Progenitor cell of endocrine pancreas (in vitro differentiated cells): ENCODE measurements around the gene PHKA2. TPM values are rescaled to one million over a fixed set of nuclear protein-coding genes. Genes with fewer than 3 reads are reported as not detected.
"Not testable (repeated sequence)": the region's sequence is repeated elsewhere in the genome, so short reads cannot be mapped to it uniquely, and the experiment has no call there.

Experiments
- DNase-seq: peaks from one replicate; pipeline ENCODE4 v3.0.0; 2021; ENCODE audit warnings: low spot score; ENCODE audit not compliant: unreplicated experiment
- H3K27ac Mint-ChIP-seq: 2 replicates; pipeline ENCODE4 v1.8.0; 2021; ENCODE audit warnings: mild to moderate bottlenecking, moderate library complexity, mixed read lengths
- H3K27me3 Mint-ChIP-seq: 2 replicates; pipeline ENCODE4 v1.8.0; 2021; ENCODE audit warnings: mixed read lengths
- H3K36me3 Mint-ChIP-seq: 2 replicates; pipeline ENCODE4 v1.8.0; 2022; ENCODE audit warnings: mixed read lengths; ENCODE audit not compliant: insufficient read depth
- H3K4me1 Mint-ChIP-seq: 2 replicates; pipeline ENCODE4 v1.8.0; 2021; ENCODE audit warnings: low read depth, mixed read lengths
- H3K4me3 Mint-ChIP-seq: 2 replicates; pipeline ENCODE4 v1.8.0; 2021; ENCODE audit warnings: low read depth, mild to moderate bottlenecking, moderate library complexity, mixed read lengths
- H3K9me3 Mint-ChIP-seq: 2 replicates; pipeline ENCODE4 v1.8.0; 2021; ENCODE audit warnings: low read depth, mixed read lengths
- CTCF ChIP-seq: fragments of 200-600 bp; sonication (generic); IDR thresholded peaks from one replicate; pipeline ENCODE4 v1.5.0; 2021; ENCODE audit warnings: antibody characterized with exemption, mild to moderate bottlenecking; ENCODE audit not compliant: unreplicated experiment
- total RNA-seq: library from RNA; stranded (reverse); gene quantifications from 2 replicates; pipeline ENCODE4 v1.2.1, GENCODE V29; 2021

PHKA2 gene
- total RNA-seq, 1 donor from 2014 or later: 71.6 TPM

- peak; percentile 65 for TF ChIP-seq CTCF
- Mint-ChIP-seq H3K4me3 (no peak overlapping the region), H3K27ac (no peak overlapping the region), H3K9me3 (peaks cover 8% of the 10 kb centered on the region), H3K36me3 (no peaks in the 10 kb centered on the region), H3K27me3 (no peaks in the 10 kb centered on the region), H3K4me1 (no peaks in the 10 kb centered on the region)
- DNase-seq: no peak
These were observed 33.4 kb upstream of the PHKA2 start for GRCh38 chrX:19017271-19017670.

GRCh38 chrX:19016614-19017013 lies 32.7 kb upstream of the PHKA2 start:
- not testable (repeated sequence) for H3K36me3 Mint-ChIP-seq, H3K4me3 Mint-ChIP-seq, H3K27me3 Mint-ChIP-seq, H3K4me1 Mint-ChIP-seq, DNase-seq, H3K27ac Mint-ChIP-seq, H3K9me3 Mint-ChIP-seq

GRCh38 chrX:19007868-19008267 lies 24.0 kb upstream of the PHKA2 start:
- Mint-ChIP-seq H3K4me1 (peaks cover 9% of the 10 kb centered on the region), H3K27me3 (no peaks in the 10 kb centered on the region), H3K36me3 (no peaks in the 10 kb centered on the region), H3K9me3 (peaks cover 5% of the 10 kb centered on the region), H3K4me3 (no peak overlapping the region), H3K27ac (no peak overlapping the region)
- DNase-seq: no peak
- no peak for TF ChIP-seq CTCF

- Mint-ChIP-seq H3K4me1 (peaks cover 9% of the 10 kb centered on the region), H3K36me3 (no peaks in the 10 kb centered on the region), H3K27me3 (no peaks in the 10 kb centered on the region), H3K4me3 (no peak overlapping the region), H3K27ac (peak overlapping the region; percentile 52), H3K9me3 (peaks cover 5% of the 10 kb centered on the region)
- no peak for DNase-seq
- no peak for TF ChIP-seq CTCF
These were observed 23.1 kb upstream of the PHKA2 start for GRCh38 chrX:19007011-19007410.

- H3K9me3 Mint-ChIP-seq: peaks cover 2% of the 10 kb centered on the region
- H3K4me3 Mint-ChIP-seq: no peak overlapping the region
- H3K27me3 Mint-ChIP-seq: no peaks in the 10 kb centered on the region
- H3K4me1 Mint-ChIP-seq: peaks cover 9% of the 10 kb centered on the region
- H3K36me3 Mint-ChIP-seq: no peaks in the 10 kb centered on the region
- no peak for TF ChIP-seq CTCF
- DNase-seq: no peak
- no peak overlapping the region for H3K27ac Mint-ChIP-seq
These were observed 22.0 kb upstream of the PHKA2 start for GRCh38 chrX:19005909-19006308.

GRCh38 chrX:19003756-19004155 lies 19.8 kb upstream of the PHKA2 start:
- H3K27ac Mint-ChIP-seq: no peak overlapping the region
- no peak overlapping the region for H3K4me3 Mint-ChIP-seq
- no peak for TF ChIP-seq CTCF
- H3K36me3 Mint-ChIP-seq: no peaks in the 10 kb centered on the region
- no peak for DNase-seq
- peaks cover 9% of the 10 kb centered on the region for H3K4me1 Mint-ChIP-seq
- H3K27me3 Mint-ChIP-seq: no peaks in the 10 kb centered on the region
- no peaks in the 10 kb centered on the region for H3K9me3 Mint-ChIP-seq
